Stimulated activated CD8-positive, alpha-beta memory T cell treated with anti-CD3 and anti-CD28 coated beads, Interleukin-2, amount 100 ng/mL, for 1 hour (primary cell): ENCODE results near the gene EDC3.
"Not testable (repeated sequence)": the region's sequence is repeated elsewhere in the genome, so short reads cannot be mapped to it uniquely, and the experiment has no call there.

ENCODE experiments used
- DNase-seq, 2 donors: peaks; one replicate each; pipeline ENCODE4 v3.0.0-alpha.2; 2020; ENCODE audit warnings: low read depth in 2 of 2

Gene EDC3

DNA sequence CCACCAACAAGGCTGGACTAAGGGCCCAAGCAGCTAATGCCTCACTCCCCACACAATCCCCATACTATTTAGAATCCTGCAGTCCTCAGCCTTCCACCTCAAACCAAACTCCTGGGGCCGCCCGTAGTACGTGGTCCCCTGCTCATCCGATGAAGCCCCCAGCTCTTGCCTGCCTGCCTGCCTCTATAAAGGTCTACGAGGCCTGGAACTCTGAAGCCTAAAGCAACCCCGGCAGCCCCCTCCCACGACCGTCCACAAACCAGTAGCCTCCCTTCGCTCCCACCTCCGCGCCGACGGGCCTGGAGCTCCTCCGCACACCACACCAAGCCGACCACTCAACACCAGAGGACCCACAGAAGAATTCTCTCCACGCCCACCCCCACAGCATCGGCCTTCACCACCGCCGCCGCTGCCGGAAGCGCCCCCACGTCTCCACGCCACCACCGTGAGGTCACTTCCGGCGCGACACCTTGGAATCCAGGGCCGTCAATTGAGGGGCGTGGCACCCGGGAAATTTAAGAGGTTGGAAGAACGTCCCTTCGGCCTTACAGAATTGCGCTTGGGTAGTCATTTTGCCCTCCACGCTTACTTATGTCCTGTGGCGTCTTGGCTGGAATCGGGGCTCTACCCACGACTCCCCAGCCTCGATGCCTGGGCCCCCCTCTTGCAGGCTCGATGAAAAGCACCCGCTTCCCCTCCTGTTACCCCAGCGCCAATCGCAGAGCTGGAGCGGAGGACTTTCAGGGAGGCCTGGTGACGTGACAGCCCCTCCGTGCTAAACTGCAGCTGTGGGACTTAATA lies at the start of gene EDC3:
Gene EDC3 (minus strand): TSS at position 428 of the 801 bp plus-strand sequence. CDS start 20,900 bp downstream, outside the sequence.
- peak; percentile 73 for DNase-seq

DNA sequence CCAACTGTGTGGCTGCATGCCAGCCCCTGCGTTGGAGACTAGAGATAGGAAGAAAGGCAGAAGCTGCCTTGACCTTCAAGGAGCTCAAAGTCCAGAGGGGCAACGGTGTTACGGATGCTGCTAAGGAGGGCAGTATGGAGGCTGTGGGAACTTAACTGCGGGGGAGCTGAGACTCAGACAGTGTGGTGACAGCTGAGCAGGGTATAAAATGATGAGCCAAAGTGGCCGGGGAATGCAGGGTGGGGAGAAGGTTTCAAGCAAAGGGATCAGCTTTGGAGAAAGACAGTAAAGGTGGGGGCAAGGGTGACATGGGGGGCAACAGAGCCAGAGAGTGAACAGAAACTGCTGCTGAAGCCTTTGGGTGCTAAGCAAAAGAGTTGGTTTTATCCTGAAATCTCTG lies 46.6 kb upstream of the EDC3 start:
- DNase-seq = no peak

DNA sequence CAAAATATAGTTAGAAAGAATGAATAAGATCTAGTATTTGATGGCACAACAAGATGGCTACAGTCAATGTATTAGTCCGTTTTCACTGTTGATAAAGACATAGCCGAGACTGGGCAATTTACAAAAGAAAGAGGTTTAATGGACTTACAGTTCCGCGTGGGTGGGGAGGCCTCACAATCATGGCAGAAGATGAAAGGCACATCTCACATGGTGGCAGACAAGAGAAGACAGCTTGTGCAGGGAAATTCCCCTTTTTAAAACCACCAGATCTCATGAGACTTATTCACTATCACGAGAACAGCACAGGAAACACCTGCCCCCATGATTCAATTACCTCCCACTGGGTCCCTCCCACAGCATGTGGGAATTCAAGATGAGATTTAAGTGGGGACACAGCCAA lies 42.4 kb upstream of the EDC3 start:
- not testable (repeated sequence) for DNase-seq

GRCh38 chr15:74735305-74735704 lies 39.5 kb upstream of the EDC3 start:
- DNase-seq = no peak

- DNase-seq = no peak
These were observed 37.4 kb upstream of the EDC3 start for GRCh38 chr15:74733269-74733668.

DNA sequence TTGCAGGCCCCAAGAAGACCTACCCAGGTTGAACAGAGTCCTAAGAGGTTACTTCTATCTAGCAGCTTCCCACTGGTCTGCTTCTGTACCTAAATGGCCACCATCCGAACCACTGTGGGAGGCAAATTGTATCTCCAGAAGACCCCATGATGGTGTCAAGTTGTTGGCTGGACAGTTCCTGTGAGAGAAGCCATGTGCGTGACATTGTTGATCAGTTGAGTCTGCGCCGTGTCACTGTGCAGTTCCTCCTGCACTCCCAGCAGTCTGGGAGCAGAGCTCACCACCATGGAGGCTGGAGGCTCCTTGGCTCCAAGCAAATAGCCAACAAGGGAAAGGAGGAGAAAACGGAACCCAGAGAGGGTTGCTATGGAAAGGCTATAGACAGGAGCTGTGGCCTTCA lies 37.0 kb upstream of the EDC3 start:
- DNase-seq = no peak

- no peak for DNase-seq
These were observed 34.9 kb upstream of the EDC3 start for GRCh38 chr15:74730619-74731316.

DNA sequence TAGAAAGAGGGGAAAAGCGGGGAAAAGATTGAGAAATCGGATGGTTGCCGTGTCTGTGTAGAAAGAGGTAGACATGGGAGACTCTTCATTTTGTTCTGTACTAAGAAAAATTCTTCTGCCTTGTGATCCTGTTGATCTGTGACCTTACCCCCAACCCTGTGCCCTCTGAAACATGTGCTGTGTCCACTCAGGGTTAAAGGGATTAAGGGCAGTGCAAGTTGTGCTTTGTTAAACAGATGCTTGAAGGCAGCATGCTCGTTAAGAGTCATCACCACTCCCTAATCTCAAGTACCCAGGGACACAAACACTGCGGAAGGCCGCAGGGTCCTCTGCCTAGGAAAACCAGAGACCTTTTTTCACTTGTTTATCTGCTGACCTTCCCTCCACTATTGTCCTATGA lies 33.5 kb upstream of the EDC3 start:
- DNase-seq = not testable (repeated sequence)

DNA sequence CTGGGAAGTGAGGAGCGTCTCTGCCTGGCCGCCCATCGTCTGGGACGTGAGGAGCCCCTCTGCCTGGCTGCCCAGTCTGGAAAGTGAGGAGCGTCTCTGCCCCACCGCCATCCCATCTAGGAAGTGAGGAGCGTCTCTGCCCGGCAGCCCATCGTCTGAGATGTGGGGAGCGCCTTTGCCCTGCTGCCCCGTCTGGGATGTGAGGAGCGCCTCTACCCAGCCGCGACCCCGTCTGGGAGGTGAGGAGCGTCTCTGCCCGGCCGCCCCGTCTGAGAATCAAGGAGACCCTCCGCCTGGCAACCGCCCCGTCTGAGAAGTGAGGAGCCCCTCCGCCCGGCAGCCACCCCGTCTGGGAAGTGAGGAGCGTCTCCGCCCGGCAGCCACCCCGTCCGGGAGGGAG lies 32.9 kb upstream of the EDC3 start:
- DNase-seq = not testable (repeated sequence)

GRCh38 chr15:74727727-74728126 lies 31.9 kb upstream of the EDC3 start:
- no peak for DNase-seq

DNA sequence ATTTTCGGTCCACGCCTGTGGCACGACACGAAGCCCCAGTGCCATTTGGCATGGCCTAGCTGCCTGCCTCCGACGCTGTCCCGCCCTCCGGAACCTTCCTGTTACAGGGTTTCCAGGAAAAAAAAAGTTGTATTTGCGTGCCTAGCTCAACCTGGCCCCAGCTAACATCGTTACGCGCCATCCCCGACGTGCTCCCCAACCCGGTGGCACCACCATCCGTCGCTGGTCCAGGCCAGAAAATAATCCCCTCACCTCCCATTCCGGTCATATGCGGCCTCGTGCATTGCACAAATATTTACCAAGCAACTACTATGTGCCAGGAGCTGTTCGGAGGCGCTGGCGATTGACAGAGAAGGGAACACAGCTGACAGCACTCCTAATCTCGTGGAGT lies 30.9 kb upstream of the EDC3 start:
- DNase-seq = no peak

DNA sequence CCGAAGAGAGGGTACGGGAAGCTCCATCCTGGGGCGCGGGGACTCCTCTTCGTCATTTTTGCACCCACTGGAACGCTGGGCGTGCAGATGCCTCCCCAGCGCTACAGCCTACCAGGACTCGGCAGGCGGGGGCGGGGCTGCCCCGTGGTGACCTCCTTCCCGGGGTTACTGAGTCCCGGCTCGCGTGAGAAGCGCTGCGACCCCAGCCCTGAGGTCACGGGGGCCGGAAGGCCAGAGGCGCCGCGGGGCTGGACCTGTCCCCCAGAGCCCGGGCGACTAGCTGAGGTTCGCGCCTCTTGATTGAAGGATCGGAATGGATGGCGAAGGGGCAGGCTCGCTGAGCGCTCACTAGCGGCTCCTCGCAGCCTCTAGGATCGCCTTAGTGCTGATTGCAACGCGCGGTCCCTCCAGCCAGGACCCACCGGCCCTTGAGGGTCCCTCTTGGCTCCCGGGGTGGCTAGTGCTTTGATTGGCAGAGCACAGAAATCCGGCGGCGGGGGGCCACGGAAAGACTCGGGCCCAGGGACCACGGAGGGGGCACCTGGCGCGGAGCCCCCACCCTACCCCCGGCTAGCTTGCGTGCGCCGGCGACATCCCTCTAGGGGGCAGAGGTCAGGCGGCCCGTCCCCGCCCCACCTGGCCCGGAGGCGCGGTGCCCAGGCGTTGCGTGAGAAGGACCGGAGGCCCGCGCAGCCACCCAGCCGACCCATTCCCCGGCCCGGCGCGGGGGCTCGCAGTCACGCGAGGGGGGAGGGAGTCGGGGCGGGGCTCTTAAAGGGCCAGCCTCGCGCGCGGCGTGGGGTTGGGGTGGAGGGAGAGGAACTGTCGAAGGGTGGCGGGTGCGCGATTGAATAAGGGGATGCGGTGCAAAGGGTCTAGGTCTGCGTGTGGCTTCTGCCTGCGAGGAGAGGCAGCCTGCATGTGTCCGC lies 30.3 kb upstream of the EDC3 start:
- no peak for DNase-seq

DNA sequence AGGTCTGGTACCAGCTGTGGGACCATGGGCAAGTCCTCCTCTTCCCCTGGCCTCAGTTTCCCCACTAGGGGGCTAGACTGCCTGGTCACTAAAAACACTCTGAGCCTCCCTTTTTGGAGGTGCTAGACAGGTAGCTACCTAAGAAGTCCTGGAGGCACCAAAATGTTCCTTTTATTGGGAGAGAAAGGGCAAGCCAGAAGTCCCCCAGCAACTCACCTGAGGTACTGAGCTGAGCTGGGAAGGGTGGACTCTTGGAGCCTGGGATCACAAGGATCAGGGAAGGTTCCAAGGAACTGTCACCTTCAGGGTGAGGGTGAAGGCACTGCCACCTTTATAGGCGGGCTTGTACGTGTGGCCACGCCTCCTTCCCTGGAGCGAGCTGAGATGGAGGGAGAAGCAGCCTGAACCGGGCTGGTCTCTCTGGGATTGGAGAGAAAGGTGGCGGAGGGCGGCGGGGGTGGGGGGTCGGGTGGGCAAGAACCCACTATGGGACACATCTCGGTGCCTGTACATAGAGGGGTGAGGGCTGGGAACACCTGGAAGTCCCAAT lies 29.5 kb upstream of the EDC3 start, which contains the start of gene CYP1A1:
Gene CYP1A1 (minus strand): TSS at position 304 of the 550 bp plus-strand sequence. CDS start 2,431 bp downstream, outside the sequence.
- DNase-seq = no peak

DNA sequence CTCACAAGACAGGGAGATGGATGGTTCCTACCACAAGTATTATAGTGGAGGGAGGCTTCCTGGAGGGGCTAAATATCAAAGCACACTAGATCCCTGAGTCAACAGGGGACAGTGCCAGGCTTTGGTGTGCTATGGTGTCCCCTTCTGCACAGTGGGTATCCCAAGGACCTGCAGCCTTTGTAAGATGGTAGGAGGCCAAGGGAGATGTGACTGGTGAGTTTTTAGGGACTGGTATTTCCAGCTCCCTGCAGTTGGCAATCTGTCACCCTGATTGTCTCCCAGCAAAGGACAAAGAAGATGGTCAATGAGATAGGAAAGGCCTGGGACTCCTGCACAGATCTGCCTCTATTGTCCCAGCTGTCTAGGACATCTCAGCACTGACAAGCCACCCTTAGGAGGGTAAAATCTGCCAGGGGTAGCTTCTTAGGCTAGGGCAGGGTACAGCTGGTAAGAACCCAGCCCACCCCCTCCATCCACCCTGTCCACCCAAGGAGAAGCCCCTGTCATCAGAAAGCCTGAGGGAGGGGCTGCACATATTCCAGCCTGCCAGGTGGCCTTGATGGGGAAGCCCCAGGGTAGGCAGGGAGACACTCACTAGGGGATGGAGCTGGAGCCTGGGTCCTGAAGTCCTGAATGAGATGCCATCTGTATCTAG lies 28.9 kb upstream of the EDC3 start:
- no peak for DNase-seq

GRCh38 chr15:74723754-74724334 lies 28.0 kb upstream of the EDC3 start:
- DNase-seq = no peak

DNA sequence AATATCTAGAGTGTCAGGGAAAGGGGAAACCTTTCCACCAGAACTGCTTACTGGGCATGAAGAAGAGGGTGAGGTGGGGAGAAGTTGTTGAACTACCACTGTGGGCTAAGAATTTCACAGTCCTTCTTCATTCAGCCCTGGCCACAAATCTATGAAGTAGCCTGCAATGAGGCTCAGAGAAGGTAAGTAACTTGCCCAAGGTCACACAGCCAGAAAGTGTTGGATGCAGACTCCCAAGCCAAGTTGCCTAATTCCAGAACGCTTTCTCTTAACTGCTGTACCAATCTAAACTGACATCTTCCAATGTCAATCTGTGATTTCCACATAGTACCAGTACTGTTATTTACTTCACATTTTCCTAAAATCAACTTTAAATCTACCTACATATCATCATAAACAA lies 27.4 kb upstream of the EDC3 start:
- DNase-seq = no peak

GRCh38 chr15:74722591-74722990 lies 26.8 kb upstream of the EDC3 start:
- DNase-seq = no peak

DNA sequence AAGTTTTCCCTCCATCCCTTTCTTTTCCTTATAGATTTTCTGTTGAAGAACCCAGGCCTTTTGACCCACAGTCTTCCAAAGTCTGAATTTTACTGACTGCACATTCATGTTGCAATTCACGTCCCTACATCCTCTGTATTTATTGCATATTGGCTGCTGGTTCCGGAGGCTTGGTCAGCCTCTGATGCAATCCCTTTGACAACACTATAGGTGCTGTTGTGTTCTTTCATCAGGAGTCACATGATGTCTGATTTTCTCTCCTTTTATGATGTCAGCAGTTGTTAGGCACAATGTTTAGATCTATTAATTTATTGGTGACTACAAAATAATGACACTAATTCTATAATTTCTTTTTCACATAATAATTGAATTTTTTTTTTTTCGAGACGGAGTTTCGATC lies 20.8 kb upstream of the EDC3 start:
- no peak for DNase-seq

GRCh38 chr15:74712311-74712710 lies 16.5 kb upstream of the EDC3 start:
- no peak for DNase-seq

- no peak for DNase-seq
These were observed 14.7 kb upstream of the EDC3 start for GRCh38 chr15:74710319-74711094.
